Amniotic stem cell (primary cell): ENCODE data around the gene GRK2.
A peak's percentile ranks its signal among the peaks of the same experiment; 100 is the strongest.
"Not testable (repeated sequence)": the region's sequence is repeated elsewhere in the genome, so short reads cannot be mapped to it uniquely, and the experiment has no call there.

Source experiments
- DNase-seq: peaks from one replicate; lab custom pipeline; 2025; lab: John Stamatoyannopoulos, UW

Gene GRK2

DNA sequence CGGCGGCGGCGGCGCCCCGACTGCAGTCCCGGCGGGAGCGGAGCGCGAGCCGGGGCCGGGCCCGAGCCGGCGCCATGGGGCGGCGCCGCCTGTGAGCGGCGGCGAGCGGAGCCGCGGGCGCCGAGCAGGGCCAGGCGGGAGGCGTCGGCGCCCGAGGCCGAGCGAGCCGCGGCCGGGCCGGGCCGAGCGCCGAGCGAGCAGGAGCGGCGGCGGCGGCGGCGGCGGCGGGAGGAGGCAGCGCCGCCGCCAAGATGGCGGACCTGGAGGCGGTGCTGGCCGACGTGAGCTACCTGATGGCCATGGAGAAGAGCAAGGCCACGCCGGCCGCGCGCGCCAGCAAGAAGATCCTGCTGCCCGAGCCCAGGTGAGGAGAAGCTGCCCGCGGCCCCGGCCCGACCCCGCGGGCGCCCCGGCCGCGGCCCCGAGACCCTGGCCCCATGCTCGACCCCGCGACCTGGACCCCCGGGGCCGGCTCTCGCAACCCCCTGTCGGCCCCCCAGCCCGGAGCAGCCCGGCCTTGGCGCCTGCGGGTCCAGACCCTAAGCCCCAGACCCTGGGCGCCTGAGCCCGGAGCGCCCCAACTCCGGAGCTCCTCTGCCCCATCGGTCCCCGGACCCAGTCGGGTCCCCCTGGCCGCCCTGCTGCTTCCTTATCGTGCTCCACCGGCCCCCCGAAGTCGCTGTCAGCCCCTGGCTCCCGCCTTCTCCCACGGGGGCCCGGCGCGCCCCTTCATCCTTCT is at the start of gene GRK2:
TSS of gene GRK2 (plus strand) at position 25 of the 739 bp plus-strand sequence. CDS start at position 252, 227 bp downstream.
- no peak for DNase-seq

DNA sequence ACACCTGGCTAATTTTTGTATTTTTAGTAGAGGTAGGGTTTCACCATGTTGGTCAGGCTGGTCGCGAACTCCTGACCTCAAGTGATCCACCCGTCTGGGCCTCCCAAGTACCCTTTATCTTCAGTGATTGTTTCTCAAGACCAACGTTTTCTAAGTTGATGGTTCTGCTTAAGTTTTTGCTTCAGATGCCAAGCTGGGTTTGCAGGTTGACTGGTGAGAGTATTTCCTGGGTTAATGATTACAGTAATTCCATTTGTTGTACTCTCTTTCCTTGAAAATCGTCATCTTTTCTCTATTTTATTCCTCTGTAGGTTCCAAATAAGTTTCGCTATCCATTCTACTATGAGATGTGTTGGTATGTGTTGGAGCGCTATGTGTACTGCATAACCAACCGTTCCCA is 38.5 kb upstream of the GRK2 start:
- DNase-seq, result no peak

DNA sequence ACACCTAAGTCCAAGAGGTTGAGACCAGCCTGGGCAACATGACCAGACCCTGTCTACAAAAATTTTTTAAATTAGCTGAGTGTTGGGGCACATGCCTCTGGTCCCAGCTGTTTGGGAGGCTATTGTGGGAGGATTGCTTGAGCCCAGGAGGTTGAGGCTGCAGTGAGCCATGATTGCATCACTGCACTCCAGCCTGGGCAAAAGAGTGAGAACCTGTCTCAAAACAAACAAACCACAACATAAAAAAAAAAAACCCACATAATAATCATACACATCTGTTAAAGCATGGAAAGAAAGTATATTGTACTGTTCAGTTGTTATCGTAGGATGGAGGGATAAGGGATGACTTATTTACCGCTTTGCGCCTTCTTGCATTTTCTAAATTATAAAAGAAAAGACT is 35.9 kb upstream of the GRK2 start:
- DNase-seq, result no peak

DNA sequence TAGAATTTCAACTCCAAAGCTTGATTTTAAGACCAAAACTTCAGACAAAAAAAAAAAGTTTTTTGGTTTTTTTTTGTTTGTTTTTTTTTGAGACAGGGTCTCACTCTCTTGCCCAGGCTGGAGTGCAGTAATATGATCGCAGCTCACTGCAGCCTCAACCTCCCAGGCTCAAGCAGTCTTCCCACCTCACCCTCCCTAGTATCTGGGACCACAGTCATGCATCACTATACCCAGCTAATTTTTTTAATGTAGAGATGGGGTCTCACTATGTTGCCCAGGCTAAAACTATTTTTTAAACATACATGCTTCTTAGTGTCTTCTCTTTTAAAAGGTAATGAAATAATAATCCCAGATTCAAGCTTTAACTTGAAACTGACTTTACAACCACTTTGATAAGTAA is 35.4 kb upstream of the GRK2 start:
- DNase-seq, result no peak

GRCh38 chr11:67233584-67234190 is 32.6 kb upstream of the GRK2 start:
- DNase-seq, result no peak

GRCh38 chr11:67234571-67234970 is 31.7 kb upstream of the GRK2 start:
- DNase-seq, result not testable (repeated sequence)

DNA sequence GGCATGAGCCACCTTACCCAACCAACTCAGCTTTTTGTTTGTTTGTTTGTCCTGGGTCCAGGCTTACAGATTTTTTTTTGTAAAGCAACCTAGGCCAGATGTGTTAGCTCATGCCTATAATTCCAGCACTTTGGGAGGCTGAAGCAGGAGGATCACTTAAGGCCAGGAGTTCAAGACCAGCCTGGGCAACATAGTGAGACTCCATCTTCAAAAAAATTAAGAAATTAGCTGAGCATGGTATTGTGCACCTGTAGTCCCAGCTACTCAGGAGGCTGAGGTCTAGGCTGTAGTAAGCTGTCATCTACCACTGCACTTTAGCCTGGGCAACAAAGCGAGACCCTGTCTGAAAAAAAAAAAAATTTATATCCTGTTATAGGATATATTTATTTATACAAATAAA is 28.7 kb upstream of the GRK2 start:
- DNase-seq, result no peak

DNA sequence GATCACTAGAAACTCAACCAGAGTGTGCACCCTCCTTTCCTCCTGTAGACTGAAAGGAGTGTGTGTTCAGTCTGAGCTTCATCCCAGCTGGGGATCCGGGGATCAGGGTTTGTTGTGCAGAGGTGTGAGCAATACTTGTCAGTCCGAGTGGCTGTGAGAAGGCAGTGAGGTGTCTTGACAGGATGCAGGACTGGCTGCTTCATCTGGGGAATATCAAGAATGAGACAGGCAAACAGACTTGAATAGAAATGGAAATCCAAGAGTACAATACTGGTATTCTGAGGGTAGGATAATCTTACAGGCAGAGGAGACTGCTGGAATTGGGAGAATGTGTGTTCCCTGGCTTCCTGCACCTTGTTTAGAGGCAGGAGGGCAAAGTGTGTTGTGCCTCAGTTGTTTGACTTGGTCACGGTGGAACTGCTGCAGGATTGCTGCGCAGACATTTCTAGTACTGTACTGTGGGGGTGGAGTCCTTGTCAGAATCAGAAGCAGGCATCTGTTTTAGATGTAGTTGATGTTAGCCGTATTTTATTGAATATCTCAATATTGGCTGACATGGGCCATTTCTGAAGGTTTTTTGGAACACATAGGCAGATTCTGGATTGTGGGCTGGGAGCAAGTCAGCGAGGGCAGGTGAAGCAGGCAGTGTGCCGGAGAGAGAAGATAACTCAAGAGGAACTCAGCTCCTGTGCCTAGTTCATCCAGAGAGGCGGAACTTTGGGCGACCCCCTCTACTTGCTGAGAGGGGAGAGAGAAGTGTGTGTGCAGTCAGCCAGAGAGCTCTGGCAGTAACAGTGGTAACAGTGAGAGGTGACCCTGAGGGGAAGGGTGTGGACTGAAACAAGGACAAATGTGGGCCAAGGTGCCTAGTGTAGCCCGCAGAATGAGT is 27.1 kb upstream of the GRK2 start:
- no peak for DNase-seq

- peak; percentile 99 for DNase-seq
Observed at GRCh38 chr11:67239783-67240575, 26.3 kb upstream of the GRK2 start.

GRCh38 chr11:67240576-67241389 is 25.5 kb upstream of the GRK2 start:
- DNase-seq, result peak; percentile 59

- DNase-seq, result no peak
Observed at GRCh38 chr11:67242548-67242947, 23.7 kb upstream of the GRK2 start.

GRCh38 chr11:67243051-67243450 is 23.2 kb upstream of the GRK2 start:
- no peak for DNase-seq

GRCh38 chr11:67245046-67245445 is 21.2 kb upstream of the GRK2 start:
- DNase-seq, result no peak

DNA sequence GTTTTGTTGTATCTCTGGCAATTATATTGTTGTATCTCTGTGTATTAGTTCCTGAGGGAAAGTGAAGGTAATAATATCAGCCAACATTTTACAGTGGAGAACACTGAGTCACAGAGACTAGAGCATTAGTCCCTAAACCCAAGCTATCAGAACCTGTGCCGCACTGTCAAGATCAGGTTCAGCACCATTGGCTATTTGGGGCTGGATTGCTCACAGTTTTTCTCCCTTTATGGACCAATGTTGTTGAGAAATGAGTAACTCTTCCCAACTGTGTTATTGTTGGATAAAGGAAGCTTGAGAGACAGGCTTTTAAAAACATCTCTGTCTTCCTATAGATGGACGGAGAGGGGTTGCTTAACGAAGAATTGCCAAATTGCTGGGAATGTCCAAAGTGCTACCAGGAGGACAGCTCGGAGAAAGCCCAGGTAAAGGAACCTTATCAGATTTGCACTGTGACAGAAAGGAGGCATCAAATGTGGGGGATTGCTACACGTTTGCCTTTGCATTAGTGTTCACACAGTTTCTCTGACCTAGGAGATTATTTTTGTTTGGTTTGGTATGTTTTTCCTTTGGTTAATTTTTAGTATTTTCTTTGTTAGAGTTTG is 18.2 kb upstream of the GRK2 start:
- no peak for DNase-seq

DNA sequence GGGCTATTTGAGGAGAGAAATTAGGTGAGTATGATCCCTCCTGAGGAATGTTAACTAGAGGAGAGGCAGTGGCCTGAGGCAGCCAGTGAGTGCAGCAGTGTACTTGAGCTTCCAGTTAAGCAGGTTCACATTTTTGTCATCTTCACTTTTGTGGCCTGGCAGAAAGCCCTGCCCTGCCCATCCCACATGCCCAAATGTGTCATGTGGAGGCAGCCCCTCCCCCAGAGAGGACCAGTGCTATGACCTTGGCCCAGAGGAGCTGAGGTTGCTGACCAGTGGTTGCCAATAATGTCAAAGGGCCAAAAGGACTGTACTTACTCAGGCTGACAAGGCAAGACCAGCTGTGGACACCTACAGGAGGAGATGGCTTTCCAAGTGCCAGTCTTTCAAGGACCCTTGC is 17.6 kb upstream of the GRK2 start:
- DNase-seq, result no peak

DNA sequence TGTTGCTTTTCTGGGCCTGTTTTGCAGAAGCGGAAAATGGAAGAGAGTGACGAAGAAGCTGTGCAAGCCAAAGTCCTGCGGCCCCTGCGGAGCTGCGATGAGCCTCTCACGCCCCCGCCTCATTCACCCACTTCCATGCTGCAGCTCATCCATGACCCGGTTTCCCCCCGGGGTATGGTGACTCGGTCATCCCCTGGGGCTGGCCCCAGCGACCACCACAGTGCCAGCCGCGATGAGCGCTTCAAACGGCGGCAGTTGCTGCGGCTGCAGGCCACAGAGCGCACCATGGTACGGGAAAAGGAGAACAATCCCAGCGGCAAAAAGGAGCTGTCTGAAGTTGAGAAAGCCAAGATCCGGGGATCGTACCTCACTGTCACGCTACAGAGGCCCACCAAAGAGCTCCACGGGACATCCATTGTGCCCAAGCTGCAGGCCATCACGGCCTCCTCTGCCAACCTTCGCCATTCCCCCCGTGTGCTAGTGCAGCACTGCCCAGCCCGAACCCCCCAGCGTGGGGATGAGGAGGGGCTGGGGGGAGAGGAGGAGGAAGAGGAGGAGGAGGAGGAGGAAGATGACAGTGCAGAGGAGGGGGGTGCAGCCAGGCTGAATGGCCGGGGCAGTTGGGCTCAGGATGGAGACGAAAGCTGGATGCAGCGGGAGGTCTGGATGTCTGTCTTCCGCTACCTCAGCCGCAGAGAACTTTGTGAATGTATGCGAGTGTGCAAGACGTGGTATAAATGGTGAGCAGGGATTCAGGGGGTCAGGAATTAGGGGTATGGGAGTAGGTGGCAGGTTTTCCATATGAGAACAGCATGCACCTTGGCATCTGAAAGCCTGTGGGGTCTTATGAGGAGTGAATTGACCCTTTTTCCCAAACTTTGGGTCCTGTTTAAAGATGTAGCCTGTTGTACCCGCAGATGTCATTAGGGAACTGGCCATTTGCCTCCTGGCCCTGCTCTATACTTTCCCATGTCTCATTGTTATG is 15.9 kb upstream of the GRK2 start:
- no peak for DNase-seq

DNA sequence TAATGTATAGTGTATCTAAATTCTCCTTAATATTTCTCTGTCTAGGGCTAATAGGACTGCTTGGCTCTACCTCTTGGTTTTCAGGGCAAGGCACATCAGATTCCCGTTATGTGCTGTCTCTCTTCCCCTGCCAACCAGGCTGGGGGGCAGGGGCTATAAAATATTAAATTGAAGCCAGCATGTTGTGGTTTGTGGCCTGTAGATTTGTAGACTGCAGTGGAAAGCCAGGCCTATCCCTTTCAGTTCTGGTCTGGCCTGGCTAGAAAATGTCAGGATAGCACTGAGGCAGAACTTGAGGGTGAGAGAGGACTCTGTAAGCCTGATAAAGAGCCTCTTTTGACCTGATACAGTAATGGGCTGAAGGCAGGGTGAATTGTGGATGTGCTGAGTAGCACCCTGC is 14.4 kb upstream of the GRK2 start:
- DNase-seq, result no peak

DNA sequence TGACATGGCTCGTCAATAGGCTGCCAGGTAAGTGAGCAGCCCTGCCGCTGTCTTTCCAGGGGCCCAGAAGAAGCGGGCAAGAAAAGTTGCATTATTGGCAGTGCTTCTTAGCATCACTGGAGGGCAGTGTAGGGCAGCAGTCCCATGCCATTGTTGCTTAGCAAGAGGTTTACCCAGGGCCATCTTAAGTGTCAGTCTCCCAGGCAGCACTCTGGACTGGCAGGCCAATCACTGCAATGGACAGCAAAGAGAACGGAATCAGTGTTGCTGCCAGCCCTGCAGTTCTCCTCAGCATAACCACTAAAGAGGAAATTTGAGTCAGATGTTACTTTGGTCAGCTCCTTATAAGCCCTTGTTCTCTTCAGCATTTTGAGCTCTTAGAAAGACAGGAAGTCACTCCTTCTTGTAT is 13.4 kb upstream of the GRK2 start:
- DNase-seq, result no peak

DNA sequence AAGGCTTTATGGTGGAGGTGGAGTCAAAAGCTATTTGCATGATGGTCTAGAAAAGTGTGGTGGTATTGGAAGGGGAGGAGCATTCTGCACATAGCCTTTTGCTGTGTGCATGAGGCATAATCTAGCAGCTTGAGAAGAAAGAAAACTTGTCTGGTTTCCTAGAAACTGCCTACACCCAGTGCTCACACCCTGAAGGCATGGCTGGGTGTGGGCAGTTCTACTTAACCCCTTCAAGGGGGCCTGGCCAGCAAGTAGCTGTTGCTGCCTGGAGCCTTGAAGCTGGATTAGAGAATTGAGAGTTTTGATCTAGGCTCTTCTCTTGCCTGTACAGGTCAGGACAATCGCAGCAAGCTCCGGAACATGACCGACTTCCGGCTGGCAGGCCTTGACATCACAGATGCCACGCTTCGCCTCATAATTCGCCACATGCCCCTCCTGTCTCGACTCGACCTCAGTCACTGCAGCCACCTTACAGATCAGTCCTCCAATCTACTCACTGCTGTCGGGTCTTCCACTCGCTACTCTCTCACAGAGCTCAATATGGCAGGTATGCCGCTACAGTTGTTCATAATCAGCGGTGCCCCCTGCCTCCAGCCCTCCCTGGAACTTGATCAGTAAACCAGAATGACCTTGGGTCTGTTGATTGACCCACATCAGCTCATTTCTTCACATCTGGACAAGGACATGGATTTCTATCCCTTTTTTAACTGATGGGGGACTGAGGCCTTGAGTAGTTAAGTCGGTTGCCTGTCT is 12.2 kb upstream of the GRK2 start:
- no peak for DNase-seq
